ENCODE results near the gene NRARP.

NRARP gene

DNA sequence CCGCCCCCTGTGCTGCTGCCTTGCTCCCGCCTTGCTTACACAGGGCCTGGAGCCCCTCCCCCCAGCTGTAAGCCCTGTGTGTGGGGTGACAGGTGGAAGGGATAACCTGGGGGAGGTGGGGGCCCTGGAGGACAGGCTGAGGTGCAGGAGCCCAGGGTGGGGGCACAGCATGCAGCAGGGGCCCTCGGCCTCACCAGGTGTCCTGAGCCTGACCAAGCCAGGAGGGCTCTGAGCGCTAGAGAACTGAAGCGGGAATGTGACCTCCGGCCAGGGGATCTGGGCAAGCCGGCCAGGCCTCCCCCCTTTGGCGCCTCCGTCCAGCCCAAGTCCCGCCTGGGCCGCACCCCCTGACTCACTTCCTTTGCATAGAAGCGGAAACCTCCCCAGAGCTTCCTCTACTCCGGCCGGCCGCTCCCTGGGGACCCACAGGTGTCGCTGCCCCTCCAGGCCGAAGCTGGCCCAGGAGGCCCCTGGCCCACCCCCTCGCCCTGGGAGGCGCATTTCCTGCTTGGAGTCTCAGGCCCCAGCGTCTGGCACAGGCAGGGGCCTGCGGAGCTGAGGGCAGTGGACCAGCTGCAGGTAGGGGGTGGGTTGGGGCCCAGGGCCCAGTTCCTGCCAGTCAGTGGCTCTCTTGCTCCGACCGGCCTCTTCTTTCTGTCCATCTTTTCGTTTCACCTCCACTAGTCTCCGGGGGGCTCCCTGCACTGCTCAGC lies 24.6 kb downstream of the NRARP start, which contains the start of gene TOR4A:
Gene TOR4A (plus strand): TSS at position 398 of the 713 bp plus-strand sequence. CDS start 964 bp downstream, outside the sequence.
- DNase-seq (ENCODE audit: low read depth in 2 of 2) = no peak

DNA sequence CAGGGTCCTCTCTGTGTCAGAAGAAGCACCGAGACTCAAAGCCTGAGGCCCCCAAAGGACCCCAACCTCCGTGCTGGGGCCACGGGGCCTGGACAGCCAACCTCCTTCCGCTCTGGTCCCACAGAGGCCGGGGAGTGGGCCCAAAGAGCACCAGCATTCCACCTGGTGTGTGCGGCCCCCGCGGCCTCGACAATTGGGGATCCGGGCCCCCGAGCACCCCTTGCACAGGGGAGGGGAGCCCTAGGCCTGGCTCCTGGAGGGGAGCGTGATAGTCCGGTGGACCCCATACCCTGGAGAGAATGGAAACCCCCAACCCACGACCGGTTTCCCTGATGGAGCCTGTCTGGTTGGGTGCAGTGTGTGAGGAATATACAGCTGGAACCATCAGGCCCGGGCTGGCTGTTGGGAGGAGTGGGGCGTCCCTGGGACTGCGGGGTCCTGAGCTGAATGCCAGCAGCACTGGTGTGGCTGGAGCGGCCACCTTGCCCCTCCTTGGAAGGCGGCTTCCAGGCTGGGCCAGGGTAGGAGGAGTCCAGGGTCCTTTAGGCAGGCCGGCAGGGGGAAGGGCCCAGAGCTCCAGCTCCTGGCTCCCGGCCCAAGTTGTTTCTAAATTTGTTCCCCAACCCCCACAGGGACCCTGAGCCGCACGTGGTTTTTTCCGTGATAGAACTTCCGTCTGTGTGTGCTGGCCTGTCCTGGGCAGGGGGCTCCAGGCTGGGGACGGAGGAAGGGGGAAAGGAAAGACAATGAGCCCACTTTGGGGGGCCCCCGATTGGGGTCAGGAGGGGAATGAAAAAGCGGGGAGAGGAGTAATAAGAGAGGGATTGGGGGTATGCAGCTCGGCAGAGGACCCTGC lies 25.4 kb downstream of the NRARP start:
- no peak for DNase-seq (ENCODE audit: low read depth in 2 of 2)

DNA sequence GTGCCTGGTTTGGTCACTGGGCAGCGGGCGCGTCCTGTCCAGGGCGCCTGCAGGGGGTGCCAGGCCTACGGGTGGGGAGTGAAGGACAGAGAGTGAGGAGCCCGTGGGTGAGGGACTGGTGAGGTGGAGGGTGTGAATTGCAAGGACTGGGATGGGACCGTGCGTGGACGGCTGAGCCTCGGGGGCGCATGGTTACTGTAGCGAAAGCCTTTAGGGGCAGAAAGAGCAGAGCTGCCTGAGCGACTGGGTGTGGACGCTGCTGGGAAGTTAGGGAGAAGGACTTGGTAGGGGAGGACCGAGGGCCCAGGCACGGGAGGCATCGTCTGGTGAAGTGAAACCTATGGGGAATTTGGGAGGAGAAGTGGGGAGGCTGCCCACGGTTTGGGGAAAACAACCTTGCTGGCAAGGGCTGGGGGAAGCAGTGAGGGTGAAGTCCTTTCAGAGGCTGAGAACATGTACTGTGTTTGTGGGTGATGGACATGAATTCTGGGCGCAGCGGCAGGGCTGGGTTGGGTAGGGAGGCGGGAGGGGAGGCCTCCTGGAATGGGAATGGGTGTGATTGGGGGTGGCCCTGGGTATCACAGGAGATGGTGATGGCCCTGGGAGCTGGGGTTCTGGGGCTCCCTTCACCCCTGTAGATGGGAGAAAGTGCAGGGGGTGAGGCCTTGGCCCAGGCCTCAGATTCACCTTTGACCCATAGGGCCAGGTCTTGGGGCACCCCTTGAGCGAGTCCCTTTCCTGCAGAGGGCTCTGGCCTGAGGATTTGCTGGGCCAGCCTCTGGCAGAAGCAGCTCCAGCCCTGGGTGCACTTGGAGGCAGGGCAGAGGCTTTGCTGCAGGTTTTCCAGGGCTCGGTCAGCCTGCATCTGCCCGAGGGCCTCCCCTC lies 26.2 kb downstream of the NRARP start:
- DNase-seq (ENCODE audit: low read depth in 2 of 2) = no peak

DNA sequence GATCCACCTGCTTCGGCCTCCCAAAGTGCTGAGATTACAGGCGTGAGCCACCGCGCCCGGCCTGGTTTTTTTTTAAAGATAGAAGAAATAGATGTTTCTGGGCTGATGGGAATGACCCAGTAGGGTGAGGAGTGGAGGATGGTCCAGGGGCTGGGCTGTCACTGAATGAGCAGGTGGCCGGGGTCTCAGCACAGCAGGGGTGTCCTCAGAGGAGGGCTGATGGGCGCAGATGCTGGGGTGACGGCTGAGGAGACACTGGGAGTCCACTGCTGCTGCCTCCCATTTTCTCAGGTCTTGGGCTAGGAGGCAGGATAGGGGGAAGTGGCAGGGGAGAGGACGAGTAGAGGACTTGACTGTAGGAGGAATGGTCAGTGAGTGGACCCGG lies 26.9 kb downstream of the NRARP start:
- no peak for DNase-seq (ENCODE audit: low read depth in 2 of 2)

DNA sequence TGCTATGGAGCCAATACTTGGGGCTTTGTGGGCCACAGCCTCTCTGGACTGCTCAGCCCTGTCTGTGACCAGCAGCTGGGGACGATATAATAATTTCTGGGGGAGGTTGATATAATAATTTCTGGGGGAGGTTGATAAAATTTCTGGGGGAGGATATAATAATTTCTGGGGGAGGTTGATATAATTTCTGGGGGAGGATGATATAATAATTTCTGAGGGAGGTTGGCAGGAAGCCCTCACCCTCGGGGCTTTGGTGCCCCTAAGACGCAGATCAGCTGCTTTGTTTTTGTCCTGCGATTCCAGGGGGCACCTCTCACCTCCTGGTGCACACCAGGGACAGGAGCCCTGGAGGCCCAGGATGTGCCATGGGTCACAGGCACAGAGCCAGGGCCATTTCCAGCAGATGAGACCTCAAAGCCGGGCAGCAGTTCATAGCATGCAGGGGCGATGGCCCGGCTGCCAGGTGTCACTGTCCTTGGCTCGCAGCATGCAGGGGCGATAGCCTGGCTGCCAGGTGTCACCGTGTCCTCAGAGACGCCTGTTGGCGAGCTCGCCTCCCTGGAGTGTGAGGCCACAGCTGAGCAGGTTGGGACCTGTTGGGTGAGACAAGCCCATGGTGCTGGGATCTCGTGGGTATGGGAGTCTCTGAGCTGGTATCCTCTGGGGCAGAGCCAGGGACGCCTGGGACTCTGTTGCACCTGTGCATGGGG lies 28.3 kb downstream of the NRARP start:
- no peak for DNase-seq (ENCODE audit: low read depth in 2 of 2)

DNA sequence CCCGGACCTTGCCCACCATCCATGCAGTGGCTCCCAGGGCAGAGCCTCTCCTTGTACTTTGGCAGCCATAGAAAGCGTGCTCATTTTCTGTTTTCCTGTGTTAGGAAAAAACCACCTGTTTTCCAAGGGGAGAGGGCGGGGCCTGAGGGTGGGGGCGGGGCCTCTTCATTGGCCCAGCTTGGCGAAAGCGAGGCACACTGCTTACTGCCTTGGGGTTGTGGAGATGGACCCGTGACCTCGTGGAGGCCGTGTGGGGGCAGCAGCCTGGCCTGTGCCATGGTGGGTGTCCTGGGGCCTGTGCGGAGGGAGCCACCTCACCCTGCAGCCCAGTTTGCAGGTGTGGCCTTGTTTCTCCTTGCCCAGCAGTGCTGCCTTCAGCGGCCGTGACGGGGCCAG lies 29.0 kb downstream of the NRARP start:
- DNase-seq (ENCODE audit: low read depth in 2 of 2) = no peak

DNA sequence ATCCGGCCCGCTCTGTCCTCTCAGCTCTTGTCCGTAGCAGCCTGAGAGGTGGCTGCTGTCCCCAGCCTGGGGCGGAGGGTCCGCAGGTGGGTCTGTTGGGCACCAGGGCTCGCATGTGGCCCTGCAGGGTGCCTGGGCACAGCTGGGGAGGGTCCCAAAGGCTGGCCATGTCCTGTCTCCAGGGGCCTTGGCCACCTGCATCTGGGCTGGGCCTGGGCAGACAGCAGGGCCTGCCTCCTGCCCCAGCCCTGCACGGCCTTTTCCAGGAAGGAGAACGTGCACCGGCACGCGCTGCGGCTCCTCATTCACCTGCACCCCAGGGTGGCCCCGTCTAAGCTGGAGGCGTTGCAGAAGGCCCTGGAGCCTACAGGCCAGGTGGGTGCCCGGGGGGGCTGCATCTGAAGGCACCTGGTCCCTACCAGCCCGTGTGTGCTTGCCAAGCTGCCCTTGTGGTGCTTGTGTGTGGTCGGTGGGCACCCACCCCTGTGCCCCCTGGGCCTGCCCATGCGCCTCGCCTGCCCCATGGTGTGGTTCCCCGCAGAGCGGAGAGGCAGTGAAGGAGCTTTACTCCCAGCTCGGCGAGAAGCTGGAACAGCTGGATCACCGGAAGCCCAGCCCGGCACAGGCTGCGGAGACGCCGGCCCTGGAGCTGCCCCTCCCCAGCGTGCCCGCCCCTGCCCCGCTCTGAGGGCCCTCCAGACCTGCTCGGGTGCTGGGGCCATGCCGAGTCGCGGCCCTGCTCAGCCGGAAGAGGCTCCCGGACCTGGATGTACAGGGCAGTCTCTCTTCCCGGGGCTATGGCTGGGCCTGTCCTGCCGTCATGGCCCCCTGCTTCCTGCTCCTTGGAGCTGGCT lies 29.6 kb downstream of the NRARP start:
- DNase-seq (ENCODE audit: low read depth in 2 of 2) = no peak

DNA sequence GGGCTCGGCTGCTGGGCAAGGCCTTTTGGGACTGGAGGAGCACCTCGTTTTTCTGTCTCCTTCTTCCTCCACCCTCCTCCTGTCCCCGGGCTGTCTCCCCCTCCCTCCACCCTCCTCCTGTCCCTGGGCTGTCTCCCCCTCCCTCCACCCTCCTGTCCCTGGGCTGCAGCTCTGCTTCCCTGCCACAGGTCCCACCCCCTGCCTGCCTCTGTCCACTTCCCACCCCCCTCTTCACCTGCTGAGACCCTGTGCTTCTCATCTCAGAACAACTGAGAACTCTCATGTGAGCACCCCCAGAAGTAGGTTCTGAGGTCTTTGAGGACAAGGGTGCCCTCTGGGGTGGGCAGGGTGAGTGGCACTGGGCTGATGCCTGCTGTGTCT lies 30.4 kb downstream of the NRARP start:
- DNase-seq (ENCODE audit: low read depth in 2 of 2) = no peak

DNA sequence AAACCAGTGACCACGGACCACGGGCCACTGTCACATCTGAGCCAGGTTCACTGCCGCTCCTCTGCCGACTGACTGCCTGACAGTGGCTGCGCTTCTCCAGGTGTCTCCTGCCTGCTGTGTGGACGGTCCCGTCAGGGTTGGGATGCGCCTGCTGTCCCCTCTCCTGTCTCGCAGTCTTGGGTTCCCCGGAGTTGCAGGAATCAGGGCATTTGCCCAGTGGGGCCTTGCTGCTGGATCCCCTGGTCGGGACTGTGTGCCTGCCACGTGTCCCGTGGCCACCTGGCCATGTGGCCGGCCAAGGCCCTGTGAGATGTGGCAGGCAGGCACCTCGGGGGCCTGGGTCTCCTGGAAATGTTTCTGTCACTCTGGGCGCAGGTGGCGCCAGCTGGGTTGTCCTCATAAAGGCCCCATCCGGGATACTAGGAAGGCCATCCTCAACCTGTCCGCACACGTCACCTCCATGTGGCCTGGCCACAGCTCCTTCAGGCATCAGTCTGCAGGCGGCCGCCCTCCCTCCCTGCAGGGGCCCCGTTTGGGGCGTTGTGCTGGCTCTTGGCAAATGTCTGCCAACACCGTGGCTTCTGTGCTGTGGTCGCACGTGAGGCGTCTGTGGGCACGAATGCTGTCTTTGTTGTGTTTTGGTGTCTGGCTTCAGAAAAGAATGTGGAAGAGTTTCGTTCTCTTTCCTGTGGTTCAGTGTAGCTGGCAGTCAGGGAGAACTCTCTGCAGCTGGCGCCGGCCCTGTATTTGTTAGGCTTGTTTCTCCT lies 31.0 kb downstream of the NRARP start:
- DNase-seq (ENCODE audit: low read depth in 2 of 2) = no peak

DNA sequence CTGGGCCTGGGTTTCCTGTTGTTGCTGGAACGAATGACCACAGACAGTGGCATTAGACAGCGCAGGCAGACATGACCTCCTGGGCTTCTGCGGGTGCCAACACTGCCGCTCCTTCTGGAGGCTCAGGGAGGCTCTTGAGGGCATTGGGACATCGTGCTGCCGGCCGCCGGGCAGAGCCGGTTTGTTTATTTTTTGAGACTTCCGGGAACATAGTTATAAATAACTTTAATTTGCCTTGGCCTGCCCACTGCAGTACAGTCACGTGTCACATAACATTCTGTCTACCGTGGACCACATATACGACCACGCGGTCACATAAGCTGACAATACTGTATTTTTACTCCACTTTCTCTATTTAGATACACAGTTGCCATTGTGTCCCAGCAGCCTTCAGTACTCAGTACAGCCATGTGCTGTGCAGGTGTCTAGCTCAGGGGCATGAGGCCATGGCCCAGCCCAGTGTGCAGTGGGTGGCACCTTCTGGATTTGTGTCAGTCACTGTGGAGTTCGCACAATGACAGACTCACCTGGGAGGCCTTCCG lies 32.8 kb downstream of the NRARP start:
- DNase-seq (ENCODE audit: low read depth in 2 of 2) = no peak

DNA sequence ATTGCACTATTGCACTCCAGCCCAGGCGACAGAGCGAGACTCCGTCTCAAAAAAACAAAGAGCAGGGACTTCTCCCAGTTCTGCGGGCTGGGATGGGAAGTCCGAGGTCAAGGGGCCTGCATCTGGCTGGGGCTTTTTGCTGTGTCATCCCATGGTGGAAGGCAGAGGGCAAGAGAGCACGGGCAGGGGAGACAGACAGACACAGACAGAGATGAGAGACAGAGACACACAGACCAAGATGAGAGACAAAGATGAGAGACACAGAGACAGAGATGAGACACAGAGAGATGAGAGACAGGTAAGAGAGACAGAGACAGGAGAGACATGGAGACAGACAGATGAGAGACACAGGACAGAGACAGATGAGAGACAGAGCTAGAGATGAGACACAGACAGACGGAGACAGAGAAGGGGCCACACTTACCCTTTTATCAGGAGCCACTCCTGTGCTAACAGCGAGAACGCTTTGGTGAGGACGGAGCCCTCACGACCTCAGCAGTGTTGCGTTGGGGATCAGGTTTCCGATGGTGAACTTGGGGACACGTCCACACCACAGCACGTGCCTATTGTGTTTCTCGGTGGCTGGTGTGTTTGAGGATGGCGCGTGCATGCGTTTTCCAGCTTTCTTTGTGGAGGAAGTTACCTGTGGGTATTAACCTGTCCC lies 33.4 kb downstream of the NRARP start:
- DNase-seq (ENCODE audit: low read depth in 2 of 2) = no peak

DNA sequence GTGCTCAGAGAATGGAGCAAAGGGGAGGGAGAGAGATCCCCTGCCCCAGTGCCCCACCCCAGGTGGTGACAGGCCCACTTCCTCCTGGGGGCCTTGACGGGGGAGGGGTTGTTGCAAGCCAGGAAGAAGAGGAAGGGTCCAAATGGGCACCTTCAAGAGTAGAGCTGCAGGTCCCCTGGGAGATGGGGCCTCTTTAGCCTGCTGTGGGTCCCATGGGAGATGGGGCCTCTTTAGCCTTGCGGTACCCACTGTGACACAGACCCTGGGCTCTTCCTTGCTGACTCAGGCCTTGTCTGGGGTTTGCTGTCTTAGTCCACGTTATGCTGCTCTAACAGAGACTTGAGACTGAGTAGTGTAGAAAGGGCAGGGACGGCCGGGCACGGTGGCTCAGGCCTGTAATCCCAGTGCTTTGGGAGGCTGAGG lies 34.1 kb downstream of the NRARP start:
- no peak for DNase-seq (ENCODE audit: low read depth in 2 of 2)

DNA sequence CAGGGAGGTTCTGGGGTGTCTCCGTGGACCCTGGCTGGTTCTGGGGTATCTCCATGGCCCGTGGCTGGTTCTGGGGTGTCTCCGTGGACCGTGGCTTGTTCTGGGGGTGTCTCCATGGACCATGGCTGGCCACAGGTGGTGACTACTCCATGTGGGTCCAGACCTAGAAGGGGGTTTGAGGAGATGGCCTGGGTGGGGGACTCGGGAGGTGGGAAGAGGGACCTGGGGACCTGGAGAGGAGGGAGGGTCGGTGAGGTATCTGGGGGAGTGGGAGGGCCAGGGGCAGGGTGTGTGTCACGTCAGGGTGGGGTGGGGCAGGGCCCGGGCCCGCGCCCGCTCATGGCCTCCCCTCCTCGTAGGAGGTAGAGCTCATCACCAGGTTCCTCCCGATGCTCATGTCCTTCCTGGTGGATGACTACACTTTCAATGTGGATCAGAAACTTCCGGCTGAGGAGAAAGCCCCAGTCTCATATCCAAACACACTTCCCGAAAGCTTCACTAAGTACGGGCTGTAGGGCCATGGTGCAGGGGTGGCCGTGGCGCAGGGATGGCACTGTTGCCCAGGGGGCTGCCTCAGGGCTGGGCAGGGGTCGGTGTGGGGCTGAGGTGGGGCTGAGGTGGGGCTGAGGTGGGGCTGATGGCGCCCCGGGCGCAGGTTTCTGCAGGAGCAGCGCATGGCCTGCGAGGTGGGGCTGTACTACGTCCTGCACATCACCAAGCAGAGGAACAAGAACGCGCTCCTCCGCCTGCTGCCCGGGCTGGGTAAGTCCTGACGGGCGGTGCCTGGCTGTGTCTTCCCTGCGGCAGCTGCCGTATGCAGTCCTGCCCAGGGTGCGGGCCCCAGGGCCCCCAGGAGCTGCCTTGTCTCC lies 35.3 kb downstream of the NRARP start:
- no peak for DNase-seq (ENCODE audit: low read depth in 2 of 2)

DNA sequence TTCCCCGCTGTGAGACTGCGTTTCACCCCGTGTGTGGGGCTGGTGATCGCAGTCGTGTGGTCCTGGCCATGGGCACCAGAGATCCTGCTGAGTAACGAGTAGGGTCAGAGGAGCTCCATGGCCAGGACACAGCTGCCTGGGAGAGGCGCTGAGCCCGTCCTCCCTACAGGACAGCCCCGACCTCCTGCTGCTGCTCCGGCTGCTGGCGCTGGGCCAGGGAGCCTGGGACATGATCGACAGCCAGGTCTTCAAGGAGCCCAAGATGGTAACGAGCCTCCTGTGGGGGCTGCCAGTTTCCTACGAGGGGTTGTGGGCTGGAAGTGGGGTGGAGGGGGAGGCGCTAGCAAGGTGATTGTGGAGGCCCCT lies 35.9 kb downstream of the NRARP start:
- no peak for DNase-seq (ENCODE audit: low read depth in 2 of 2)

DNA sequence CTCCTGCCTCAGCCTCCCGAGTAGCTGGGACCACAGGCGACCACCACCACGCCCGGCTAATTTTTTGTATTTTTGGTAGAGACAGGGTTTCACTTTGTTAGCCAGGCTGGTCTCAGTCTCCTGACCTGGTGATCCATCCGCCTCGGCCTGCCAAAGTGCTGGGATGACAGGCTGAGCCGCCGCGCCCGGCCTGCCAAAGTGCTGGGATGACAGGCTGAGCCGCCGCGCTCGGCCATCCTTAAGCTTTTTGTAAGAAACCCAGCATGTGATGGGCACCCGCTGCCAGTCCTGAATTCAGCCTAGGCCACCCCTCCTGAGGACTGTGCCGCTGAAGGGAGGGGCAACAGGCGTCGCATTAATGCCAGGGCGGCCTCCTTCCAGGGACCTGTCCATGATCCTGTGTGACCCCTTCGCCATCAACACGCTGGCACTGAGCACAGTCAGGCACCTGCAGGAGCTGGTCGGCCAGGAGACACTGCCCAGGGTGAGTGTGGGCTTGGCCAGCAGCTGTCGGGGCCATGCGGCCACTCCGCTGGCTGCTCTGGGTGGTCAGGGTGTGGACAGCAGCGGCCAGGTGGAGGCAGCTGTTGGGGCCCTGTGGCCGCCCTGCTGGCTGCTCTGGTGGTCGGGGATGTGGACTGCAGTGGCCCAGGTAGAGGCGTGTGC lies 36.4 kb downstream of the NRARP start:
- DNase-seq (ENCODE audit: low read depth in 2 of 2) = no peak

DNA sequence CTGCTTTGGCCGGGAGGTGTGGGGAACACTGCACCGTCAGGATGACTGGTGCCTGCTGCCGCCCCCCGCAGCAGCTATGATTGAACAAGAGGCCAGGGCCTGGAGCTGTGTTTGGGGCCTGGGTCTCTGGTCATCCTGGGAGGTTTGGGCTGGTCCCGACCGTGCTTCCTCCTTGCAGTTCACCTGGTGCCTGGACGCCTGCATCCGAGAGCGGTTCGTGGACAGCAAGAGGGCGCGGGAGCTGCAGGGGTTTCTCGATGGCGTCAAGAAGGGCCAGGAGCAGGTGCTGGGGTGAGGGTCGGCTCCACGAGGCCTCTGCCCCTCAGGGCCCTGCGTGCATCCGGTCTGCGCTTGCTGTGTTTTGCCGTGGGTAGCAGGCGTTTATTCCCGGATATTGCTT lies 38.0 kb downstream of the NRARP start:
- DNase-seq (ENCODE audit: low read depth in 2 of 2) = no peak

DNA sequence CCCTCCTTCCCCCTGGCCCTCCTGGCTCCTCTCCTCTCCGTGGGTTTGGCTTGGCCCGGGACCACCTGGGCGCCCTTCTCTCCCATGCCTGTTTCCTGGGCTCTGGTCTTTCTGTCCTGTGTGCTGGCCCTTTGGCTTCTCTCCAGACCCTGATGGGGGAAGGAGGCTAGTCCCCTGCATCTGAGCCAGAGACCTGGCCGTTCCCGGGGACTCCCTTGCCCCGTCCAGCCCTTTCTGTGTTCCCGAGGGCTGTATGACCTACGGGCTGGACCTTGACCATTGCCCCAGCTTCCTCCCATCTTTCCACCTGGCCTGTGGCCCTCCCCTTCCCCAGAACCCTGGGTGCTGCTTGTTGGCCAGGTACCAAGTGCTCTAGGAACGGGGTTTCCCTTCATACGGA lies 38.6 kb downstream of the NRARP start:
- no peak for DNase-seq (ENCODE audit: low read depth in 2 of 2)

DNA sequence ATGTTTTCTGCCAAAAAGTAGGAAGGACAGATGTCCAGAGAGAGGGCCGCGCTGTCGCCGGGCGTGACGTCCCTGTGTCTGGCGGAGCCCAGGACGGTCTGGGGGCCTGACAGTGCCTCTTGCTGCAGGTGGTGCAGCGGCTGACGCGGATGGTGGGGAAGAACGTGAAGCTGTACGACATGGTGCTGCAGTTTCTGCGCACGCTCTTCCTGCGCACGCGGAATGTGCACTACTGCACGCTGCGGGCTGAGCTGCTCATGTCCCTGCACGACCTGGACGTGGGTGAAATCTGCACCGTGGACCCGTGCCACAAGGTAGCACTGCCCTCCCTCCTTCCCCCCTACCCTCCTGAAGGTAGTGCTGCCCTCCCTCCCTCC lies 39.2 kb downstream of the NRARP start:
- no peak for DNase-seq (ENCODE audit: low read depth in 2 of 2)

Measured in stimulated activated CD4-positive, alpha-beta T cell treated with anti-CD3 and anti-CD28 coated beads, Interleukin-1b, Interleukin-23, amount 100 ng/mL, for 1 hour (primary cell).